HepG2 (cell line): Measurements from ENCODE around the gene MEIOB.

Experiments
- CCAR2 ChIP-seq: fragments of 200-400 bp; formaldehyde crosslinking; optimal IDR thresholded peaks from 2 replicates; pipeline ENCODE3; 2018; ENCODE audit warnings: low read depth, mild to moderate bottlenecking, low read length, moderate library complexity
- CTCF ChIP-seq: sonication (generic); formaldehyde crosslinking; IDR thresholded peaks from 2 replicates; pipeline ENCODE4 v1.5.0; 2020; ENCODE audit warnings: mild to moderate bottlenecking, missing genetic modification reagents, moderate library complexity
- HMGXB4 ChIP-seq, 2 experiments: sonication (generic) in 1 of 2; formaldehyde crosslinking in 1 of 2; IDR thresholded peaks; 2 replicates each; pipeline versions ENCODE4 v1.4.0 to v1.6.1; 2018 to 2020; ENCODE audit warnings: missing genetic modification reagents in 2 of 2, borderline replicate concordance in 1 of 2, low read depth in 1 of 2, mild to moderate bottlenecking in 1 of 2, missing biosample characterization in 1 of 2
- MIXL1 ChIP-seq: IDR thresholded peaks from 2 replicates; pipeline ENCODE4 v1.6.1; 2016
- NFRKB ChIP-seq: fragments of 450-650 bp; IDR thresholded peaks from 2 replicates; pipeline ENCODE4 v1.6.1; 2017
- ZNF3 ChIP-seq: IDR thresholded peaks from 2 replicates; pipeline ENCODE4 v1.7.0; 2017; ENCODE audit warnings: inconsistent platforms
- ZNF704 ChIP-seq: sonication (generic); formaldehyde crosslinking; IDR thresholded peaks from 2 replicates; pipeline ENCODE4 v1.8.1; 2023; ENCODE audit warnings: mild to moderate bottlenecking, inconsistent platforms, moderate library complexity, missing genetic modification reagents, borderline replicate concordance

- TF ChIP-seq ZNF704 (CRISPR knock-in tag) (no peak), HMGXB4 (CRISPR knock-in tag; IDR thresholded peaks at IDR 0.05; ENCODE audit: borderline replicate concordance in 1 of 2, low read depth in 1 of 2) (no peak), CCAR2 (no peak), ZNF3 (CRISPR knock-in tag) (no peak), NFRKB (no peak), CTCF (CRISPR knock-in tag) (no peak), MIXL1 (CRISPR knock-in tag) (no peak)
Observed at GRCh38 chr16:1909561-1910231, 37.7 kb upstream of the MEIOB start.
